ENCODE data around the gene XXYLT1. TPM values are rescaled to one million over a fixed set of nuclear protein-coding genes. Genes with fewer than 3 reads are reported as not detected.
"Not testable (repeated sequence)": the region's sequence is repeated elsewhere in the genome, so short reads cannot be mapped to it uniquely, and the experiment has no call there.

XXYLT1 gene
- total RNA-seq (2014; rRNA removed; shearing (Covaris generic); ENCODE audit: low replicate concordance), result 29.4 and 45.9 TPM in 2 replicates

DNA sequence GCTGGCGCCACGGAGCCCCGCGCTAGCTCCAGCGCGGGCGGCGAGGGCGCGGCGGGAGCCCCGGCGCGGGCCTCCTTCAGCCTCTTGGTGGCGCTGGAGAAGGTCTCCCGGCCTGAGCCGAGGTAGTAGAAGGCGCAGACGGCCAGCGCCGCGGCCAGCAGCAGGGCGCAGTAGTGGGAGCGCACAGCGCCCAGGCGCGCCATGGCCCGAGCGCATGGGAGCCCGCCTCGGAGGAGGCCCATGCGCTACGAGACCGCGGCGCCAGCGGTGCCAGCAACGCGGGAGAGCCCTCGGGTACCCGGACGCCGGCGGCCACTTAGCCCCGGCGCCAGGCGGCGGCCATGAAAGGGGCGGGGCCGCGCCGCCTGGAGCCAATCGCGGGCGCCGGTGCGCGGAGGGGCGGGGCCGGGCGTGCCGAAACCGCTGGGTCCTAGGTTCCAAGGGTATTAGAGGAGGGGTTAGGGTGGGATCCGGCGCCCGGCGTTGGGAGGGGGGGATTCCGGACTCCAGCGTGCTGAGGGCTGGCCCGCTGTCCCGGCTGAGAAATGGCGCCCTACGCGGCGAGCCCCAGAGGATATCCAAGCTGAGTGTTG lies at the start of gene XXYLT1:
Gene XXYLT1, minus strand, starts transcription at position 343 of the 593 bp plus-strand sequence. Its CDS starts 101 bp downstream, at position 242.
- DNase-seq (ENCODE audit: low read depth), result peak; percentile 91

DNA sequence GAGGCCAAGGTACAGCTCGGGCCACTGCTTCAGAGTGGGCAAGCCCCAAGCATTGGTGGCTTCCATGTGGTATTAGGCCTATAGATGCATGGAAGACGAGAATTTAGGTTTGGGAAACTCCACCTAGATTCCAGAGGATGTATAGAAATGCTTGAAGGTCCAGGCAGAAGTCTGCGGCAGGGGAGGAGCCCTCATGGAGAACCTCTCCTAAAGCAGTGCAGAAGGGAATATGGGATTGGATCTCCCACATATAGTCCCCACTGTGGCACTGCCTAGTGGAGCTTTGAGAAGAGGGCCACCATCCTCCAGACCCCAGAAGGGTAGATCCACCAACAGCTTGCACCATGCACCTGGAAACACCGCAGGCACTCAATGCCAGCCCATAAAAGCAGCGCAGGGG lies 48.1 kb upstream of the XXYLT1 start:
- in situ Hi-C loops (cut with HindIII; ENCODE audit: low pct_unique_long_range_greater_than_20kb, low sequenced_read_pairs), result loop anchor here (25.0 kb wide), 1 partner anchor 193 kb away; no protein-coding TSS in a partner anchor
- no peak for DNase-seq (ENCODE audit: low read depth)

More for the DNA sequence above, at the start of gene XXYLT1:
- in situ Hi-C loops (cut with HindIII; ENCODE audit: low pct_unique_long_range_greater_than_20kb, low sequenced_read_pairs), result no loop called here

- in situ Hi-C loops (cut with HindIII; ENCODE audit: low pct_unique_long_range_greater_than_20kb, low sequenced_read_pairs), result loop anchor here (25.0 kb wide), 1 partner anchor 200 kb away; no protein-coding TSS in a partner anchor
- DNase-seq (ENCODE audit: low read depth), result no peak
Observed at GRCh38 chr3:195312714-195313113, 41.8 kb upstream of the XXYLT1 start.

GRCh38 chr3:195307711-195308110 lies 36.8 kb upstream of the XXYLT1 start:
- in situ Hi-C loops (cut with HindIII; ENCODE audit: low pct_unique_long_range_greater_than_20kb, low sequenced_read_pairs), result loop anchor here (25.0 kb wide), 1 partner anchor 205 kb away; no protein-coding TSS in a partner anchor
- no peak for DNase-seq (ENCODE audit: low read depth)

DNA sequence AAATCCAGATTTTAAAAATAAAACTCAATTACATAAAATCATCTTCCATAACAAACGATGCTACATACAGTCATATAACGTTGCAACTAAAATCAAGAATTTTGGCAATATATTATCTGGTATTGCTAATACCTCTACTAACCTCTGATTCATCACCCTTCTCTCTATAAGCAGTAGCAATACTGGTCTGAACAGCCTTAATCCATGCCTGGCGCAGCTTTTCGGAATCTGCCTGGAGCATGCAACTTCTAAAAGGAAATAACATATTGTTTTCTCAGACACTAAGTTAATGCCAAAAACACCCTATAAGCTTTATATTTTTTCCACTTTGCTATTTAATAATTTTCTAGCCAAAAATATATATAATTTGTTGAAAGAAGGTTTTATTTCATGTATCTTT lies 35.4 kb upstream of the XXYLT1 start:
- no peak for DNase-seq (ENCODE audit: low read depth)
- in situ Hi-C loops (cut with HindIII; ENCODE audit: low pct_unique_long_range_greater_than_20kb, low sequenced_read_pairs), result loop anchor here (25.0 kb wide), 1 partner anchor 206 kb away; no protein-coding TSS in a partner anchor

GRCh38 chr3:195302431-195302830 lies 31.5 kb upstream of the XXYLT1 start:
- in situ Hi-C loops (cut with HindIII; ENCODE audit: low pct_unique_long_range_greater_than_20kb, low sequenced_read_pairs), result loop anchor here (25.0 kb wide), 1 partner anchor 210 kb away; no protein-coding TSS in a partner anchor
- DNase-seq (ENCODE audit: low read depth), result peak; percentile 7

- in situ Hi-C loops (cut with HindIII; ENCODE audit: low pct_unique_long_range_greater_than_20kb, low sequenced_read_pairs), result no loop called here
- no peak for DNase-seq (ENCODE audit: low read depth)
Observed at GRCh38 chr3:195297446-195297845, 26.5 kb upstream of the XXYLT1 start.

DNA sequence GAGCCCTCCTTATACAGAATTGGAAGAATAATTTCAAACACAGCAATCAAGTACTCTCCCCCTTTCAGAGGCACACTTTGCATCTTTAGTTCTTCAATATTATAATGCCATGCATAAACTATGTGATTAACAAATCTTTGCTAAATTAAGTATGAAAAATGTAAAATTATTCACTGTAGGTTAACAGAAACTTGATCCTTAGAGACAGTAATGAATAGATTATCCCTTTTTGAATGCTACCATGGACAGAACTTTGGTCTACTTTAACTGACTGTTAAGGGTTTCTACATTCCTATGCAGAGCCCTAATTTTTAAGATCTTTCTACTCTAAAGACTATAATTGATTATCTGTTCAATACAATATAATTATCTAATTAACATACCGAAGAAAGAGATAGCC lies 25.7 kb upstream of the XXYLT1 start:
- in situ Hi-C loops (cut with HindIII; ENCODE audit: low pct_unique_long_range_greater_than_20kb, low sequenced_read_pairs), result no loop called here
- no peak for DNase-seq (ENCODE audit: low read depth)

DNA sequence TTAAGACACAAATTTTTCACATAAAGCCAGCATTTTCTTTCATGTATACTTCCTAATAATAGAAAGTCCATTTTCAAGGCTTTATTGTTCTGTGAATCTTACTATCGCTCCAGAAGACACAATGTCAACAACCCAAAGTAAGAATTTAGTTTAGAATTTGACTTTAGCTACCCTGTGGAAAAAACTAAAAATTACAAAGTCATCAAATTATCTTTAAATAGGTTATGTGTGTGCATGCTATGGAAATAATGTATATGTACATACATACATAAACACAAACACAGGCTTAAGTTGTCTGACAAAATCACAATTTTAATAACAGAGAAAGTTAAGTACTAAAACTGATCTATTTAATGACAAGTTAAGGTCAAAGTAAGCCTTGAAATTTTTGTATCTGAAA lies 20.2 kb upstream of the XXYLT1 start:
- DNase-seq (ENCODE audit: low read depth), result no peak
- in situ Hi-C loops (cut with HindIII; ENCODE audit: low pct_unique_long_range_greater_than_20kb, low sequenced_read_pairs), result no loop called here

DNA sequence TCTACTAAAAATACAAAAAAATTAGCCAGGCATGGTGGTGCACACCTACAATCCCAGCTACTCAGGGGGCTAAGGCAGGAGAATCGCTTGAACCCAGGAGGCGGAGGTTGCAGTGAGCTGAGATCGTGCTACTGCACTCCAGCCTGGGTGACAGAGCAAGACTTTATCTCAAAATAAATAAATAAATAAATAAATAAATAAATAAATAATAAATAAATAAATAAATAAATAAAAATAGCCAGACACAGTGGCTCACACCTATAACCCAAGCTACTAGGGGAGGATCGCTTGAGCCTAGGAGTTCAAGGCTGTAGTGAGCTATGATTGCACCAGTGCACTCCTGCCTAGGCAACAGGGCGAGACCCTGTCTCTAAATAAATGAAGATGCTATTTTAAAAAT lies 19.7 kb upstream of the XXYLT1 start:
- in situ Hi-C loops (cut with HindIII; ENCODE audit: low pct_unique_long_range_greater_than_20kb, low sequenced_read_pairs); DNase-seq (ENCODE audit: low read depth): not testable (repeated sequence)

- in situ Hi-C loops (cut with HindIII; ENCODE audit: low pct_unique_long_range_greater_than_20kb, low sequenced_read_pairs), result no loop called here
- no peak for DNase-seq (ENCODE audit: low read depth)
Observed at GRCh38 chr3:195286115-195286872, 15.3 kb upstream of the XXYLT1 start.

DNA sequence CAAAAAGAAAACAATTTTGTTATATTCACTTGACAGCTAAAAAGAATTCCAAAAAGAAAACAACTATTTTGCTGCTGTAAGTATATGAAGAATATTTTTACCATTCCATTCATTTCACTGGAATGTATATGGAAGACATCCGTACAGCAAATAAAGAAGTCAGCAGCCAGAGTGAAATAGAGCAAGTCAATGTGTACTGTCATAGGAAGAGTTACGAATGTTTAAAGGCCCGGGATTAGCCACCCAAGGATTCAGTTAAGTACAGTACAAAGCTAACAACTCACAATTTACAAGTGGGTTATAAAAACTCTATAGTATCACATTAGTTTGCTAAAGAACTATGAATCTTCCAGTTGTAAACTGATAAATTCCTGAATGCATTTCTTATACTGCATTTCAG lies 14.4 kb upstream of the XXYLT1 start:
- DNase-seq (ENCODE audit: low read depth), result no peak
- in situ Hi-C loops (cut with HindIII; ENCODE audit: low pct_unique_long_range_greater_than_20kb, low sequenced_read_pairs), result no loop called here

GRCh38 chr3:195284842-195285241 lies 13.9 kb upstream of the XXYLT1 start:
- in situ Hi-C loops (cut with HindIII; ENCODE audit: low pct_unique_long_range_greater_than_20kb, low sequenced_read_pairs), result no loop called here

DNA sequence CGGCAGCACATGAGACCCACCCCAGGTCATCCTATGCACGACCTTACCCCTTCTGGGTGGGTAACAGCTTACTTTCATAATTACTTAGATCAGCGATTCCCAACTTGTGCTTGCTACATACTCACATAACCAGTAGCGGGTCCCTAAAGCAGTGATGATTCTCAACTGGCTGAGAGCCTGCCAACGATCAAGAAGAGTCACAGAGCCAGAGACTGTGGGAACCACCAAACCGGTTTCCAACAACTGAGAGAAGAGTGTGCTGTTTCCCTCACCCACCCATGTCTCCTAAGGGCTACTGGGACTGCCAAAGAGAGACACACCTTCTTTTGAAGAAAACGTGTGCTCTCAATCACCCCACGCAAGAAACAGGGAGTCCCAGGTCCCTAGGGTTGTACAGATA lies 12.0 kb upstream of the XXYLT1 start:
- in situ Hi-C loops (cut with HindIII; ENCODE audit: low pct_unique_long_range_greater_than_20kb, low sequenced_read_pairs), result no loop called here
- no peak for DNase-seq (ENCODE audit: low read depth)

More at GRCh38 chr3:195284842-195285241, 13.9 kb upstream of the XXYLT1 start:
- no peak for DNase-seq (ENCODE audit: low read depth)

DNA sequence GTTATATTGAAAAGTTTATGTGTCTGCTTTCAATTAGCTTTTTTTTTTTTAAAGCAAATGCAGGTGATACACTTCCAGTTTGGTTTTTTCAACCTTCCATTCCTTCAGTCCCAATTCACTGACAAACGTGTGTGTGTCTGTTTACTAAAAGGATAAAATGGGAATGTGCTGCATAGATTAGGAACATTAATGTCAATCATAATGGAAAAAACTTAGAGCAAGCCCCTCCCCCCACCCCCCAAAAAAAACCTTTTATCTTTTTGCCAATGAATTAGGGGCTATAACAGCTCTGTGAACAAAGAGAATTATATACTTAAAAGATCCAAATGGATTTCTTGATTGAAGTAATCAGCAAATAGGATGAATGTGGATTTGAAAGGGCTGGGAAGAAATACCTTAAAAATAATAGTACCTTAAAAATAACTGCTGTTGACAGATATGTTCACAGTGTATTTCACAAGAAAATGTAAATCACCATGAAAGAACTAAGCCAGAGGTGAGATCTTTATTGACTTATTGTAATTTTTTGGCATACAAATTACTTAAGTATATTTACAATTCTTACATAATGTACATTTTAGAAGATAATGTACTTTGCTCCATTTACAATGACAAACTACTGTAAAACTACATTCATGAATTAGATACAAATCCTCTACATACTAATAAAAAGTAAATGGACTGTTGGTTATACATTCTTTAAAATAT lies 3.5 kb upstream of the XXYLT1 start:
- in situ Hi-C loops (cut with HindIII; ENCODE audit: low pct_unique_long_range_greater_than_20kb, low sequenced_read_pairs), result no loop called here

DNA sequence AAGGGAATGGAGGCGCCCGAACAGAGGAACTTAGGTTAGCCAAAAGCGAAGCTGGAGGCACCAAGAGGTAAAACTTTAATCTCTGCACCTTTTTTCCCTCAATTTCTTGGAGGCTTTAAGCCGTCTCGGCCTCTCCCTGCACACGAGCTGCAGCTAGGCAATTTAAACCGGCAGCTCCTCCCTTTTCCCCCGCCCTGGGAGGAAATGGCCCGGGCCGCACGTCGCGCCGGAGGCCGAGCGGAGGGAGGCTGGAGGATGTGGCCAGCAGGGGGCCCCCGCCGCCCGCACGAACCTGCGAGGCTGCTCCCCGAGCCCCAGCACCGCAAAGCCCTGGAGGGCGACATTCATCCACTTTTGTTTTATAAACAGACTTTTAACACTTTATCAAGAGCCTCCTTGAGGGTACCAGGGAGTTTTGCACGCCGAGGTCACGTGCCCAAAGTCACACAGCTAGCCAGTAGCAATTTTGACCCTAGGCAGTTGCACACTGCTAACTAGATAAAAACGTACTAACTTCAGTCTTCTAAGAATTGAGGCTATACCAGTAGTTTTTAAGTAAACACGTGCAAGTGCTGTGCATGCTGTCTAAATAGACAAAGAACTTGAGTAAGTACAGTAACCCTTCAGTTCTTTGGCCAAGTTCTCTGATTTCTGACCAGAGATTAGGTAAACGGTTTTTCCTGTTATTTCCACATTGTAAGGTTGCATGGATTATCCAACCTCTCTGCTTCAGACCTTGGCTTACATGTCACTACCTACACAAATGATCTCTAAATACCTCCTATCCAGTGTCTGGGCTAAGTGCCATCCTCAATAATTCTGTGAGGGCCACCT lies 668 bp upstream of the XXYLT1 start:
- in situ Hi-C loops (cut with HindIII; ENCODE audit: low pct_unique_long_range_greater_than_20kb, low sequenced_read_pairs), result no loop called here

More for the DNA sequence above, 3.5 kb upstream of the XXYLT1 start:
- DNase-seq (ENCODE audit: low read depth), result no peak

DNA sequence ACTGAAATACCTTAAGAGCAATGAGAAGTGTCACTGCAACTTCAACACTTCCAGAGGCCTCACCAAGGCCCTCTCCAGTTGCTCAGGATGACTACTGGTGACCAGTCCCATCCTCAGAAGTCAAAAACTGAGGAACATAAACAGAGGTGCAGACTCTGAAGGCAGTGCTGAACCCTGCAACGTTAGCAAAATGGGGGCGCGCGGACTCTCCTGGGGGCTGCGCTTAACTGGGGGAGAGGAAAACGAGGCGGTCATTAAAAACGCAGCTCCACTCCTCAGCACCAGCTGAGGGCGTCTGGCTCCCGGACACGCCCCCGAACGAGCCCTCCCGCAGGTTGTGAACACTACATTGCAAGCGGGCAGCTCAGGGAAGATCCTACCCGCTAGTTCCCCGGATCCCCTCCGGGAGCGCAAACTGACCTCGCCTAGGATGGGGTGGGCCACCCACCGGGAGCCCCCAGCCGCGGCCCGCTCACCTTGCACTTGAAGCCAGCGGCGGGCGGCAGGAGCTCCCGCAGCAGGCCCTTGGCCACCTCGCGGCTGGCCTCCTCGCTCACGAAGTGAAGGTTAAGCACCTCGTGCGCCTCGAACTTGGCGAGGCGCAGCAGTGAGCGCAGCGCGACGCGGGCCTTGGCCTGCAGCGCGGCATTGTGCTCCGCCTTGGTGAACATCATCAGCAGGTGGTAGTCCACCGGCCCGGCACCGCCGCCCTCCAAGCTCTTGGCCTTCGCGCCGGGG lies 711 bp downstream of the XXYLT1 start:
- peak; percentile 74 for DNase-seq (ENCODE audit: low read depth)
- in situ Hi-C loops (cut with HindIII; ENCODE audit: low pct_unique_long_range_greater_than_20kb, low sequenced_read_pairs), result no loop called here

More for the DNA sequence above, 668 bp upstream of the XXYLT1 start:
- peak; percentile 94 for DNase-seq (ENCODE audit: low read depth)
